DND-41 (cell line): ENCODE results near the gene KIF21A.

Experiments
- ATAC-seq: fragments of 200-7000 bp; cut with Tn5 transposase; 3 replicates; pipeline ENCODE4 v1.9.1; 2021; ENCODE audit warnings: low read depth; ENCODE audit not compliant: insufficient read depth
- DNase-seq: peaks from one replicate; pipeline ENCODE4 v3.0.0-alpha.2; 2020
- H2AFZ ChIP-seq: 2 replicates; pipeline ENCODE4 v1.6.0; 2012; ENCODE audit warnings: low read depth, low read length
- H3K27ac ChIP-seq: 2 replicates; pipeline ENCODE4 v1.5.1; 2012; ENCODE audit warnings: low read length, inconsistent platforms
- H3K27me3 ChIP-seq: fragments of 200-600 bp; sonication (generic); 2 replicates; pipeline ENCODE4 v1.6.0; 2012; ENCODE audit warnings: low read length, mild to moderate bottlenecking, inconsistent platforms; ENCODE audit not compliant: insufficient read depth, poor library complexity
- H3K36me3 ChIP-seq: 2 replicates; pipeline ENCODE4 v1.5.1; 2012; ENCODE audit warnings: low read length, inconsistent platforms; ENCODE audit not compliant: insufficient read depth
- H3K4me1 ChIP-seq: 2 replicates; pipeline ENCODE4 v1.5.1; 2012; ENCODE audit warnings: mild to moderate bottlenecking, low read length; ENCODE audit not compliant: insufficient read depth
- H3K4me2 ChIP-seq: 2 replicates; pipeline ENCODE4 v1.6.0; 2012; ENCODE audit warnings: mild to moderate bottlenecking, moderate library complexity, low read length, inconsistent platforms; ENCODE audit not compliant: insufficient read depth
- H3K4me3 ChIP-seq, 2 experiments: fragments of 200-600 bp in 1 of 2; shearing (Covaris generic) in 1 of 2; 2 replicates each; pipeline ENCODE4 v1.5.1; 2012 to 2016; ENCODE audit warnings: inconsistent platforms in 2 of 2, low read length in 2 of 2, mild to moderate bottlenecking in 2 of 2, low read depth in 1 of 2, moderate library complexity in 1 of 2
- H3K79me2 ChIP-seq: 2 replicates; pipeline ENCODE4 v1.6.0; 2012; ENCODE audit warnings: low read length, inconsistent platforms; ENCODE audit not compliant: insufficient read depth
- H3K9ac ChIP-seq: 2 replicates; pipeline ENCODE4 v1.6.0; 2012; ENCODE audit warnings: low read depth, mild to moderate bottlenecking, inconsistent platforms, low read length, moderate library complexity
- H3K9me3 ChIP-seq: 2 replicates; pipeline ENCODE4 v1.5.1; 2012; ENCODE audit warnings: low read length, moderate library complexity, mild to moderate bottlenecking, inconsistent platforms; ENCODE audit not compliant: insufficient read depth, severe bottlenecking
- H4K20me1 ChIP-seq: 2 replicates; pipeline ENCODE4 v1.6.0; 2012; ENCODE audit warnings: low read length; ENCODE audit not compliant: insufficient read depth
- EZH2 ChIP-seq: IDR thresholded peaks from 3 replicates; pipeline ENCODE4 v1.6.1; 2012; ENCODE audit warnings: borderline replicate concordance, low read depth, mild to moderate bottlenecking, moderate library complexity, low read length, inconsistent platforms; ENCODE audit not compliant: severe bottlenecking
- TF ChIP-seq, protein P1 (sequence below): IDR thresholded peaks from 2 replicates; pipeline ENCODE4 v1.5.1; 2012; ENCODE audit warnings: borderline replicate concordance, low read length, moderate library complexity, mild to moderate bottlenecking; ENCODE audit not compliant: poor library complexity, severe bottlenecking; ENCODE audit errors: extremely low read depth

The KIF21A gene

DNA sequence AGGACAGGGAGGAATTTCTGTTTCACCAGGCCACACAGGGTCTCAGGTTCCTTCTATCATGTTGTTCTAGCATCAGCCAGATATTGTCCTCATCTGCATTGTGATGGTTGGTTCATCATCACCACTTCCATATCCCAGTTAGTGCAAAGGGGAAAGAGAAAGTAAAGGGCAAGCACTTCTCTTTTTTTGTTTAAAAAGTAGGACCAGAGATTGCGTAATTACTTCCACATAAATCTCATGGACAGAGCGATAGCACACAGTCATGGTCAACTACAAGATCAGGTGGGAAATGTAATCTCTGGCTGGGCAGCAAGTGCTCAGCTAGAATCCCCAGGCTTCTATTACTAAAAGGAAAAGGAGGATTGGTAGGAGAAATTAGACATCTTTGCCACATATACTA is 155.1 kb downstream of the KIF21A start:
- Histone ChIP-seq H3K9ac (no peak overlapping the region), H3K79me2 (no peaks in the 10 kb centered on the region), H3K4me1 (no peaks in the 10 kb centered on the region), H3K4me2 (no peak overlapping the region), H3K4me3 (no peak overlapping the region), H2AFZ (no peak overlapping the region), H3K36me3 (no peaks in the 10 kb centered on the region), H3K9me3 (no peaks in the 10 kb centered on the region), H3K27me3 (no peaks in the 10 kb centered on the region), H3K27ac (no peak overlapping the region), H4K20me1 (no peaks in the 10 kb centered on the region)
- no peak for TF ChIP-seq EZH2
- DNase-seq: no peak
- no peak for ATAC-seq

DNA sequence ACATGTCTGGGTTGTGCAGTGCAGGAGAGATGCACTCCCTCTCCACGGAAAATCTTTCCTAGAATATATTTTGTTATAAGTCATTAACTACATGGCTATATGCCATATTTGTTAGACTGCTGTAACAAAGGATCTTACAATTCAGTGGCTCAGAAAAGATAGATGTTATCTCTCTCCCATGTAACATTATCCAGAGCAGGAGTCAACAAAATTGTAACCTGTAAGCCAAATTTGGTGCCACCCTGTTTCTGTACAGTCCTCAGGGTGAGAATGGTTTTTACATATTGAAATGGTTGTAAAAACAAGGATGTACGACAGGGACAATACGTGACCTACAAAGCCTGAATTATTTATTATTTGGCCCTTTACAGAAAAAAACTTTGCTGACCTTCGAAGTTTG is 155.5 kb downstream of the KIF21A start:
- ATAC-seq (no peak), DNase-seq (no peak)
- no peaks in the 10 kb centered on the region for H3K79me2 ChIP-seq
- no peak overlapping the region for H3K4me2 ChIP-seq
- H3K9me3 ChIP-seq: no peaks in the 10 kb centered on the region
- no peaks in the 10 kb centered on the region for H3K27me3 ChIP-seq
- H3K36me3 ChIP-seq: no peaks in the 10 kb centered on the region
- no peaks in the 10 kb centered on the region for H3K4me1 ChIP-seq
- no peak overlapping the region for H3K27ac ChIP-seq
- TF ChIP-seq, protein P1, sequence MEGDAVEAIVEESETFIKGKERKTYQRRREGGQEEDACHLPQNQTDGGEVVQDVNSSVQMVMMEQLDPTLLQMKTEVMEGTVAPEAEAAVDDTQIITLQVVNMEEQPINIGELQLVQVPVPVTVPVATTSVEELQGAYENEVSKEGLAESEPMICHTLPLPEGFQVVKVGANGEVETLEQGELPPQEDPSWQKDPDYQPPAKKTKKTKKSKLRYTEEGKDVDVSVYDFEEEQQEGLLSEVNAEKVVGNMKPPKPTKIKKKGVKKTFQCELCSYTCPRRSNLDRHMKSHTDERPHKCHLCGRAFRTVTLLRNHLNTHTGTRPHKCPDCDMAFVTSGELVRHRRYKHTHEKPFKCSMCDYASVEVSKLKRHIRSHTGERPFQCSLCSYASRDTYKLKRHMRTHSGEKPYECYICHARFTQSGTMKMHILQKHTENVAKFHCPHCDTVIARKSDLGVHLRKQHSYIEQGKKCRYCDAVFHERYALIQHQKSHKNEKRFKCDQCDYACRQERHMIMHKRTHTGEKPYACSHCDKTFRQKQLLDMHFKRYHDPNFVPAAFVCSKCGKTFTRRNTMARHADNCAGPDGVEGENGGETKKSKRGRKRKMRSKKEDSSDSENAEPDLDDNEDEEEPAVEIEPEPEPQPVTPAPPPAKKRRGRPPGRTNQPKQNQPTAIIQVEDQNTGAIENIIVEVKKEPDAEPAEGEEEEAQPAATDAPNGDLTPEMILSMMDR: no peak
- TF ChIP-seq EZH2: no peak
- no peak overlapping the region for H2AFZ ChIP-seq
- no peaks in the 10 kb centered on the region for H4K20me1 ChIP-seq
- H3K9ac ChIP-seq: no peak overlapping the region
- no peak overlapping the region for H3K4me3 ChIP-seq

DNA sequence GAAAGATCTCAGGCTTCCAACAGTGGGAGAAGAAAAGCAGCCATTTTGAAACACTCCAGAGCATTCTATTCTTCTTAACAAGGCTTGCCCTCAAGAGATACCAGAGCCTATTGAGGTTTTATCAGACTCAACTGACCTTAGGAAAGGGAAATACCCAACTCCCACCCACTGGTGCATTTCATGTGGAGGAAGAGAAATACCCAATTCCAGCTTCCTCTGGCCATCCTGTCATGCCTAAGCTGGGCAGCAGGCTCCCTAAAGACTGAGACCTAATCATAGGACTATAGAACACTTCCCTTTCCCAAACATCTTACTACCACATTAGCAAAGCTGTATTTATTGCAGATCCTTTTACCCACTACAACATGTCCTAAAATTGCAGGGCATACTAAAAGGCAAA is 164.5 kb downstream of the KIF21A start:
- no peaks in the 10 kb centered on the region for H3K4me1 ChIP-seq
- no peak overlapping the region for H3K4me3 ChIP-seq
- no peaks in the 10 kb centered on the region for H4K20me1 ChIP-seq
- ATAC-seq: no peak
- TF ChIP-seq, protein P1: no peak
- no peak for TF ChIP-seq EZH2
- DNase-seq: no peak
- no peaks in the 10 kb centered on the region for H3K9me3 ChIP-seq
- H2AFZ ChIP-seq: no peak overlapping the region
- H3K79me2 ChIP-seq: no peaks in the 10 kb centered on the region
- H3K36me3 ChIP-seq: no peaks in the 10 kb centered on the region
- no peak overlapping the region for H3K27ac ChIP-seq
- no peak overlapping the region for H3K4me2 ChIP-seq
- no peaks in the 10 kb centered on the region for H3K27me3 ChIP-seq
- no peak overlapping the region for H3K9ac ChIP-seq

DNA sequence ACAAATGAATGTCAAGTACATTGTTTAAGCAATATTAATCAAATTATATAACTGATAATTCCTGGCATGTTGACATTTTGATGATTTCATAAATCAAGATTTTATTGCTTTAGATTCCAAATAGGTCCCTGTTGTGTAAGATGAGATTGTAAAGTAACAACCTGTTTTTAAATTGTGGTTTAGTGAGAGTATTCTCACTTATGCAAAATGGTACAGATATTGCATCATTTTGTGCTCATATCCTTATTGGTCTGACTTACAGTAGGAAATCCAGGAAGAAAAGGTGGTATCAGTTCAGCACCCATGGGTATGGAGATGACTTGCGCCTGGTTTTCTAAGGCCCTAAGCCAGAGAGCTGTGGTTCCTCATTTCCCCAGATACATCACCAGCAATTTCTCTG is 165.5 kb downstream of the KIF21A start:
- no peak overlapping the region for H3K4me3 ChIP-seq
- H3K9ac ChIP-seq: no peak overlapping the region
- no peaks in the 10 kb centered on the region for H4K20me1 ChIP-seq
- DNase-seq (no peak), ATAC-seq (no peak)
- TF ChIP-seq EZH2: no peak
- TF ChIP-seq, protein P1: no peak
- no peaks in the 10 kb centered on the region for H3K79me2 ChIP-seq
- no peak overlapping the region for H3K4me2 ChIP-seq
- H3K27ac ChIP-seq: no peak overlapping the region
- no peaks in the 10 kb centered on the region for H3K9me3 ChIP-seq
- no peak overlapping the region for H2AFZ ChIP-seq
- H3K27me3 ChIP-seq: no peaks in the 10 kb centered on the region
- no peaks in the 10 kb centered on the region for H3K36me3 ChIP-seq
- H3K4me1 ChIP-seq: no peaks in the 10 kb centered on the region
